Activated CD4-positive, alpha-beta T cell treated with anti-CD3 and anti-CD28 coated beads, Interleukin-2, amount 10 ng/mL, durations not matched to agents 7 days and 5 days (primary cell): ENCODE results near the gene DHPS. TPM values are rescaled to one million over a fixed set of nuclear protein-coding genes. Genes with fewer than 3 reads are reported as not detected.
"Not testable (repeated sequence)": the region's sequence is repeated elsewhere in the genome, so short reads cannot be mapped to it uniquely, and the experiment has no call there.

Experiments
- CTCF ChIA-PET: fragments of 350-600 bp; sonication (Branson Sonifier 250); formaldehyde crosslinking; loops from one replicate; lab custom pipeline; 2021; ENCODE audit warnings: antibody characterized with exemption; lab: Charles Lee
- POLR2A ChIA-PET: fragments of 350-600 bp; sonication (Branson Sonifier 250); formaldehyde crosslinking; loops from one replicate; lab custom pipeline; 2021; ENCODE audit warnings: antibody characterized with exemption; lab: Charles Lee
- DNase-seq: peaks from one replicate; pipeline ENCODE4 v3.0.0-alpha.2; 2020
- H3K27ac Mint-ChIP-seq: one replicate; pipeline ENCODE4 v1.8.0; 2021; ENCODE audit warnings: mild to moderate bottlenecking, moderate library complexity, mixed read lengths
- H3K27me3 Mint-ChIP-seq: one replicate; pipeline ENCODE4 v1.8.0; 2021; ENCODE audit warnings: mixed read lengths
- H3K36me3 Mint-ChIP-seq: one replicate; pipeline ENCODE4 v1.8.0; 2021; ENCODE audit warnings: low read depth, mixed read lengths
- H3K4me1 Mint-ChIP-seq: one replicate; pipeline ENCODE4 v1.8.0; 2021; ENCODE audit warnings: mixed read lengths
- H3K4me3 Mint-ChIP-seq: one replicate; pipeline ENCODE4 v1.8.0; 2021; ENCODE audit warnings: mild to moderate bottlenecking, moderate library complexity, mixed read lengths
- H3K9me3 Mint-ChIP-seq: one replicate; pipeline ENCODE4 v1.8.0; 2021; ENCODE audit warnings: mixed read lengths
- total RNA-seq, 2 experiments: library from RNA; stranded (reverse); gene quantifications; one replicate each; pipeline ENCODE4 v1.2.3, GENCODE V29; 2021

DHPS gene
- total RNA-seq, 2 experiments from 2014 or later = 89.9 to 102 TPM

DNA sequence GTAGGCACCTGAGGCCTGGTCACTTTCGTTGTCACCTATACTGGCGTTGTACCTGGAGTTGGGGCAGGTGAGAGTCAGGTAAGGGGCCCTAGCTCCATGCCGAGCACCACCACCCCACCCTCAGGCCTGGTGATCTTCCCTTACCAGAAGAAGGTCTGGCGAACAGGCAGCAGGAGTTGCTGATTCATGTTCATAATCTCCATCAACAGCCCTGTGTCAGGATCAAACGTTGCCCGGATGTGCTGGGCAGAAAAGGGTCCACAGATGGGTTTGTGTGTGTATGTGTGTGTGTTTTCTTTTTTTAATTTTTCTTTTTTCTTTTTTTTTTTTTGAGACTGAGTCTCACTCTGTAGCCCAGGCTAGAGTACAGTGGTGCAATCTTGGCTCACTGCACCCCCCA lies 29.5 kb downstream of the DHPS start:
- CTCF ChIA-PET = interaction anchor here (0.8 kb wide), 1 partner anchor 252 kb away, joined by 8 read pairs; no protein-coding TSS in a partner anchor
- peaks cover 9% of the 10 kb centered on the region for H3K4me1 Mint-ChIP-seq
- no peak overlapping the region for H3K27ac Mint-ChIP-seq
- H3K27me3 Mint-ChIP-seq = no peaks in the 10 kb centered on the region
- no peak for DNase-seq
- peaks cover 49% of the 10 kb centered on the region for H3K36me3 Mint-ChIP-seq
- H3K4me3 Mint-ChIP-seq = no peak overlapping the region
- POLR2A ChIA-PET = no interaction called here
- H3K9me3 Mint-ChIP-seq = no peaks in the 10 kb centered on the region

DNA sequence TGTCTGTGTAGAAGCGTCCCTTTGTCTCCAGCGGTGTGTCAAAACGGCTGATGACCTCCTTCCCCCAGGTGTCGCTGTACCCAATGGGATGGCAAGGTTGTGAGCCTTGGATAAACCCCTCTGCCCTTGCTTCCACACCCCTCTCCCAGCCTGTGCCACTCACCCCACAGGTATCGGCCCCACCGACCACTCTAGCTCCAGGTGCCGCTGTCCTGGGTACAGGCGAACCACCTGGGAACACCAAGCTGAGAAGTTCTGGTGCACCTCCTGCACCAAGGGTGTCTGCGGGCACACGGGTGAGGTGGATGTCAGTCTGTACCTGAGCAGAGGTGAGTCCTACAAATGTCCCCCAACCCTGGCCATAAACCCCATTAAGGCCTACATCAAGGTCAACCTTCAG lies 31.7 kb downstream of the DHPS start:
- no peak for DNase-seq
- ChIA-PET CTCF (no interaction called here), POLR2A (no interaction called here)
- Mint-ChIP-seq H3K27ac (no peak overlapping the region), H3K9me3 (no peaks in the 10 kb centered on the region), H3K4me1 (peaks cover 5% of the 10 kb centered on the region), H3K4me3 (no peak overlapping the region), H3K36me3 (peaks cover 35% of the 10 kb centered on the region), H3K27me3 (no peaks in the 10 kb centered on the region)

DNA sequence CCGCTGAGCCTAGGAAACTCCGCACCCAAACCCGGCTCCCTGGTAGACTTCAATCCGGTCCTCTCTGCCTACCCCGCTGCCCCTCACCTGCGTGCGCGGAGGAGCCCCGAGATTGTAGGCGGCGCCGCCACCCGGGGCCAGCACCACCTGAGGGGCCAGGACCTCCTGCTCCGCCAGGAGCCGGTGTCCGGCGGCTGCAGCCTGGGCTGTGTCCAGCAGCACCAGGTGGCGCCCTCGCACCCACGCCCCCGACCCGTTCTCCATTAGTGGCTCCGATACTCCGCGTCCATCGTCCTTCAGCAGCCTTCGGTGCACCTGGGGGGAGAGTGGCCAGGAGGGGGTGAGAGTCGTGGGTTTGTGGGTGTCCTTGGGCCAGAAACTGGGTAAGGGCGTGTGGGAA lies 33.6 kb downstream of the DHPS start:
- CTCF ChIA-PET = interaction anchor here (0.8 kb wide), 1 partner anchor 835 kb away, joined by 3 read pairs; no protein-coding TSS in a partner anchor
- no peaks in the 10 kb centered on the region for H3K27me3 Mint-ChIP-seq
- POLR2A ChIA-PET = no interaction called here
- no peak overlapping the region for H3K27ac Mint-ChIP-seq
- H3K9me3 Mint-ChIP-seq = no peaks in the 10 kb centered on the region
- no peak for DNase-seq
- H3K4me3 Mint-ChIP-seq = no peak overlapping the region
- peaks cover 38% of the 10 kb centered on the region for H3K36me3 Mint-ChIP-seq
- H3K4me1 Mint-ChIP-seq = peaks cover 5% of the 10 kb centered on the region

DNA sequence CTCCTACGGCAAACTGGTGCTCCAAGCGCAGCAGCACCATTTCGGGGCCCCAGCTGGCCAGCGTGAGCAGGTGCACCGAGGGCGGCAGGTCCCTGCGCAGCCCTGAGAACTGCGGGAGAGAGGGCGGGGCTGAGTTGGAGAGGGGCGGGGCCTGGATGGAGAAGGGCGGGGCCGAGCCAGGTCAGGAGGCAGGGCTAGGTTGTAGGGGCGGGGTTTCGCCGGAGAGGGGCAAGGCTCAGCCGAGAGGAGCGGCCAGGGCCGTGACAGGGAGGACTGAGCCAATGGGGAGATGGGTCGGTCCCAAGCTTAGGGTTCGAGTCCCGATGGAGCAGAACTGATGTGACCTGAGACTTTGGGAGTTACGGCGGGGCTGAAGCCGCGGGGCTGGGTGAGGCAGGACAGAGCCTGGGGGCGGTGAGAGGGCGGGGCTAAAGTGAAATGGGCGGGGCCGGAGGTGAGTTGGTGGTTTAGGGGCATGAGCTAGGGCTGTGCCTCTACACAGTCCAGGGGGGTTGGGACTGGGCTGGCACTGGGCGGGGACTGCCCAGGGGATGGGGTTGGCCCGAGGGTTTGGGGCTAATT lies 34.1 kb downstream of the DHPS start:
- ChIA-PET CTCF (interaction anchor here (0.5 kb wide), 1 partner anchor 33 kb away, joined by 4 read pairs; no protein-coding TSS in a partner anchor), POLR2A (no interaction called here)
- no peak overlapping the region for H3K4me3 Mint-ChIP-seq
- no peaks in the 10 kb centered on the region for H3K27me3 Mint-ChIP-seq
- DNase-seq = peak; percentile 20
- H3K9me3 Mint-ChIP-seq = no peaks in the 10 kb centered on the region
- H3K27ac Mint-ChIP-seq = no peak overlapping the region
- H3K4me1 Mint-ChIP-seq = peaks cover 5% of the 10 kb centered on the region
- H3K36me3 Mint-ChIP-seq = peaks cover 43% of the 10 kb centered on the region

DNA sequence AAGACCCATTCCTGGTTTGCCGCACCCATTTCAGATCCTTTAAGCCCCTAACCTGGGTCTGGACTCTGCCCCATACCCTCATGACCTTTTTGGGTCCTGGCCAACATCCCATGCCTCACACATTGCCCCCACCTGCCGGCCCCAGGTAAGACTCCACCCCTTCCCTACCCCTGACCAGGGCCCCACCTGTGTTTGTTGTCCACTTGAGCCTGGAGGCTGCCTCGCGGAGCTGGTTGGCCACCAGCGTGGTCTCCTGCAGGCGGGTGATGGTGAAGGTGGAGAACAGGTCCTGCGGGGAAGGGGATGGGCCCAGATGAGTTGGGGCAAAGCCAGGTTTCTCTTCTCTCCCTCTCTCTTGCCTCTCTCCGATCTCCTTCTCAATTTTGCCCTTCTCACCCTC lies 34.6 kb downstream of the DHPS start:
- Mint-ChIP-seq H3K27me3 (no peaks in the 10 kb centered on the region), H3K4me1 (peaks cover 5% of the 10 kb centered on the region), H3K4me3 (no peak overlapping the region), H3K9me3 (no peaks in the 10 kb centered on the region), H3K27ac (no peak overlapping the region), H3K36me3 (peaks cover 43% of the 10 kb centered on the region)
- POLR2A ChIA-PET = no interaction called here
- CTCF ChIA-PET = interaction anchor here (0.5 kb wide), 1 partner anchor 33 kb away, joined by 4 read pairs; no protein-coding TSS in a partner anchor
- DNase-seq = no peak

DNA sequence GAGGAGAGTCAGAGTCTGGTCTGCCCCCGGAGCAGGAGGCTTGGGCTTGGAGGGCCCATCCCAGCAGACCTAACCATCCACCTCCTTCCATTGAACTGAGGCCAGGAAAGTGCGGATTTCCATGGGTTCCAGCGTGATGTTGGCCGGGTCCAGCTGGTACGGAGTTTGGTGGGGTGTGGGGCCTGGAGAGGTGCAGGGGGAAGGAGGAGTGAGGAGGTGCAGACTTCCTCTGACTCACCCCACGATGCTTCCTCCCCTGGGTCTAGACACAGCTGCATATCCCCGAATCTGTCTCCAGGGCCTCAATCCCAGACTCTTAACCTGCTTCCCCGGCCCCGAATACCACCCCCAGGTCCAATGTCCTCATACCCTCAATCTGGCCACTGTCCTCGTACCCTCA lies 35.1 kb downstream of the DHPS start:
- H3K27ac Mint-ChIP-seq = no peak overlapping the region

DNA sequence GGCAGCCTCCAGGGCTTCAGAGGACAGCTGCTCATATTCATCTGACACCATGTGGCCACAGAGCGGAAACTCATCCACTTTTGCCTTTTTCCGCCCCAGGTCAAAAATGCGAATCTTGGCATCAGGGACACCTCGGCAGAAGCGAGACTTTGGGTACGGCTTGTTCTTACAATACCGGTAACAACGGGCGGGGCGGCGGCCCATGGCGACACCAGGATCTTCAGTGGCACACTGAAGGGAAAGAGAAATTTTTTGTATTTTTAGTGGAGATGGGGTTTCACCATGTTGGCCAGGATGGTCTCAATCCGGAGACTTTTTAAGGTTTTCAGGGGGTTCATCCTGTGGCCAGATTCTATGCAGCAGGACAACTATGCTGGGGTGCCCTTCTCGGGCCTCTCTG lies 38.0 kb downstream of the DHPS start:
- CTCF ChIA-PET, H3K27ac Mint-ChIP-seq: not testable (repeated sequence)
- H3K4me1 Mint-ChIP-seq = peaks cover 16% of the 10 kb centered on the region

More for the DNA sequence above, 35.1 kb downstream of the DHPS start:
- DNase-seq = no peak
- CTCF ChIA-PET = no interaction called here
- Mint-ChIP-seq H3K27me3 (no peaks in the 10 kb centered on the region), H3K9me3 (no peaks in the 10 kb centered on the region), H3K36me3 (peaks cover 41% of the 10 kb centered on the region), H3K4me1 (peaks cover 5% of the 10 kb centered on the region), H3K4me3 (no peak overlapping the region)
- POLR2A ChIA-PET = no interaction called here

DNA sequence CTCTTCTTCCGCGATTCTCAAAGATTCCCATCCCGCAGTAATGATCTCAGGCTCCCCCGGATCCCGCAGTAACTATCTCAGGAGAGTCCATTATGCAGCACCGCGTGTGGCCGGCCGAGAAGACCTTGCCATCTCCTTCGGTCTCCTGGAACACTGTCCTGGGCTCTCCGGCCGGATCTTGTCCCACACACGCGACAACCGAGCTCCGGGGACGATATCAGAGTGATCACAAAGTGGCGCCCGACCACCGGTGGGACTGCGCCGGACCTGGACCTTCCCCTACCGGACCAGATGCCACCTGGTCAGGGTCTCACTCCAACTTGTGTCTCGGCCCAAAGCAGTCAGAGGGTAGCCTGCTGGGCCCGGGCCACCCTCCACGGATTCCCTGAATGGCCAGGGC lies 39.2 kb downstream of the DHPS start:
- peaks cover 28% of the 10 kb centered on the region for H3K36me3 Mint-ChIP-seq
- H3K4me1 Mint-ChIP-seq = peaks cover 13% of the 10 kb centered on the region
- POLR2A ChIA-PET = no interaction called here
- no peak overlapping the region for H3K27ac Mint-ChIP-seq
- no peak for DNase-seq
- no peaks in the 10 kb centered on the region for H3K9me3 Mint-ChIP-seq
- no peak overlapping the region for H3K4me3 Mint-ChIP-seq
- CTCF ChIA-PET = interaction anchor here (0.5 kb wide), 1 partner anchor 12 kb away, joined by 4 read pairs; no protein-coding TSS in a partner anchor
- H3K27me3 Mint-ChIP-seq = no peaks in the 10 kb centered on the region

More for the DNA sequence above, 38.0 kb downstream of the DHPS start:
- H3K27me3 Mint-ChIP-seq, DNase-seq, POLR2A ChIA-PET, H3K4me3 Mint-ChIP-seq, H3K9me3 Mint-ChIP-seq: not testable (repeated sequence)
- peaks cover 31% of the 10 kb centered on the region for H3K36me3 Mint-ChIP-seq

DNA sequence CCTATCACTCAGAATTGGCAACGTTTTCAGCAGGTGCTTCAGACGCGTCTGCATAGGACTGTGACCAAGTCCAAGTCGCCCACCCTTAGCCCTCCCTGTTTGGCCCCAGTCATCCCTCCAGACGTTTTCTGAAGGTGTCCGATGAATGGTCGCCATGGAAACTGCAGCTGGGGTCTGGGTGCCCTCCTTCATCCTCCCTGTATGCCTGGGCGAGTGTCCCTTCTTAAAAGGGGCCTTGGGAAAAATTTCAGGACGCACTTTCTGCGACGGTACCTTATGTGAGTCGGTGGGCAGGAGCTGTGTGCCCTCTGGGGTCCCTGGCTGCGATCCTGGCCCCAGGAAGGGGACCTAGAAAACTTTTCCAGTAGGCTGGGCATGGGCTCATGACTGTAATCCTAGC lies 40.2 kb downstream of the DHPS start:
- DNase-seq = no peak
- Mint-ChIP-seq H3K9me3 (no peaks in the 10 kb centered on the region), H3K36me3 (peaks cover 27% of the 10 kb centered on the region), H3K4me3 (no peak overlapping the region), H3K27me3 (no peaks in the 10 kb centered on the region), H3K27ac (no peak overlapping the region), H3K4me1 (peaks cover 13% of the 10 kb centered on the region)
- CTCF ChIA-PET = interaction anchor here (0.6 kb wide), 1 partner anchor 1680 kb away, joined by 3 read pairs; no protein-coding TSS in a partner anchor
- POLR2A ChIA-PET = no interaction called here

DNA sequence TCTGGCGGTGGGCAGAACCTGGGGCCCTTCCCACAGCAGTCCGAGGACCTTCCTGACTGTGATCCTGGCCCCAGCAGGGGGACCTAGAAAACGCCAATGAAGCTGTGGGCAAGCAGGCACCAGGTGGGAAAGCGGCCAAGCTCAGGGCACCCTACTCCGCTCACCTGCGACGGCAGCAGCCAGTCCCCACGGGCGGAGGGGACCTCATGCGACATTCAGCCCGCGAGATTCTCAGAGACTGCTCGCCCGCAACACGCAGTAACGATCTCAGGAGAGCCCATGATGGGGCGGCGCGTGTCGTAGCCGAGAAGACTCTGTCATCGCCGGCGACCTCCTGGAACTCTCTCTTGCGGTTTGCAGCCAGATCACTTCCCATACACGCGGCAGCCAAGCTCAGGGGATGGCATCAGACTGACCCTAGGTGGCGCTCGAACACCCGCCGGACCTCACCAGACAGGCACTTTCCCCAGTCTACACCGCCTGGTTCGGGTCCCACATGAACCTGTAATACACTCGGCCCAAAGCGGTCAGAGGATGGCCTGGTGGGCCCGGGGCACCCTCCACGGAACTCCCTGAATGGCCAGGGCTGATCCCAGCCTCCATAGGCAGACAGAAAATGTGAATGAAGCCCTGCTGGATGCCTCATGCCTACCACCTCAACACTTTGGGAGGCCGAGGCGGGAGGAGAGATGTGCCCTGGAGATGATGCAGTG lies 41.6 kb downstream of the DHPS start:
- DNase-seq = peak; percentile 84
- POLR2A ChIA-PET = interaction anchor here (0.8 kb wide), 1 partner anchor 41 kb away, joined by 3 read pairs; the partner anchor contains the start of gene DHPS
- Mint-ChIP-seq H3K4me1 (peaks cover 19% of the 10 kb centered on the region), H3K9me3 (no peaks in the 10 kb centered on the region), H3K4me3 (peak overlapping the region; percentile 64), H3K36me3 (peaks cover 24% of the 10 kb centered on the region), H3K27me3 (no peaks in the 10 kb centered on the region), H3K27ac (peak overlapping the region; percentile 86)
- CTCF ChIA-PET = interaction anchor here (0.6 to 1.8 kb wide), 13 partner anchors 11 to 93 kb away, joined by 3 to 11 read pairs (median 4); partner anchors contain the start of genes MAN2B1 and WDR83

DNA sequence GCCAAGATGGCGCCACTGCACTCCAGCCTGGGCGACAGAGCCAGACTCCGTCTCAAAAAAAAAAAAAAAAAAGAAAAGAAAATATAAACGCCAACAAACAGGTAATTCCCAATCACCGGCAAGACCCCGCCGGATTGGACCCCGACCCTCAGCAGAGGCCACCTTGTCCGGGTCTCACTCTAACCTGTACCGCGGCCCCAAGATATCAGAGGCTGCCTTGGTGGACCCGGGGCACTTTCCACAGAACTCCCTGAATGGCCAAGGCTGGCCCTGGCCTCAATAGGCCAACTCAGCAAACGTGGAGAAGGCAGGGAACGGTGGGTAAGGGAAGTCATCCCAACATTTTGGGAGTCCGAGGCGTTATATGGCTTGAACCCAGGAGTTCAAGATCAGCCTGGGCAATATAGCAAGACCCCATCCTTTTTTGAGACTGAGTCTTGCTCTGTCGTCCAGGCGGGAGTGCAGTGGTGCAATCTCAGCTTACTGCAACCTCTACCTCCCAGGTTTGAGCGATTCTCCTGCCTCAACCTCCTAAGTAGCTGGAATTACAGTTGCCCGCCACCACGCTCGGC lies 43.0 kb downstream of the DHPS start:
- peaks cover 22% of the 10 kb centered on the region for H3K4me1 Mint-ChIP-seq
- H3K27me3 Mint-ChIP-seq = no peaks in the 10 kb centered on the region
- peaks cover 26% of the 10 kb centered on the region for H3K36me3 Mint-ChIP-seq
- DNase-seq = no peak
- no peaks in the 10 kb centered on the region for H3K9me3 Mint-ChIP-seq
- no peak overlapping the region for H3K27ac Mint-ChIP-seq
- CTCF ChIA-PET = no interaction called here
- POLR2A ChIA-PET = interaction anchor here (0.6 kb wide), 1 partner anchor 143 kb away, joined by 3 read pairs; no protein-coding TSS in a partner anchor
- H3K4me3 Mint-ChIP-seq = no peak overlapping the region

DNA sequence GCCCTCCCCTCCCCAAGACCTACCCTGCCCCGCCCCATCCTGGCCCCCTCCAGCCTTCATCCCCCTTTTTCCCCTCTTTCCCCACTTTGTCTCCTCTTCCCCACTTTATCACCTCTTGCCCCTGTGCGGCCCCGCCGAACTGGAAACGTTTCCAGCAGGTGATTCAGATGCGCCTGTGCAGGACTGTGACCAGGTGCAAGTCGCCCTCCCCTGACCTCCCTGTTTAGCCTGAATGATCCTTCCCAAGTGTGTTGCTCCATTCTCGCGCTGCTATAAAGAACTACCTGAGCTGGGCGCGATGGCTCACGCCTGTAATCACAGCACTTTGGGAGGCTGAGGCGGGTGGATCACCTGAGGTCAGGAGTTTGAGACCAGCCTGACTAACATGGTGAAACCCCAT lies 45.0 kb downstream of the DHPS start:
- Mint-ChIP-seq H3K4me3 (no peak overlapping the region), H3K36me3 (peaks cover 28% of the 10 kb centered on the region), H3K27ac (peak overlapping the region; percentile 19), H3K27me3 (no peaks in the 10 kb centered on the region), H3K4me1 (peaks cover 22% of the 10 kb centered on the region), H3K9me3 (peaks cover 3% of the 10 kb centered on the region)
- no peak for DNase-seq
- CTCF ChIA-PET = no interaction called here
- POLR2A ChIA-PET = no interaction called here

DNA sequence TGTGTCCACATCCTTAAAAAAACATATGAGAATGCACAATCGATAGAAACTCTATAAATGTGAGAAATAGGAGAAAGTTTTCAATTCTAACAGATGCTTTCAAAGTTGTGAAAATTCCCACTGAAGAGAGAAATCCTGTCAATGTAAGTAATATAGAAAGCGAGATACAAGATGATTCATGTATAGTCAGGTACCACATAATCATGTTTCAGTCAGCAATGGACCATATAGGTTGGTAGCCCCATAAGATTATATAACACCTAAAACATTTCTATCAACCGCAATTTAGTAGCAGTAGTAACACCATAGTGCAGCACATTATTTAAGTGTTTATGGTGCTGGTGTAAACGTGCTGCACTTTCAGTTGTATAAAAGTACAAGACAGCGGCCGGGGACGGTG lies 52.5 kb downstream of the DHPS start:
- Mint-ChIP-seq H3K27me3 (no peaks in the 10 kb centered on the region), H3K27ac (no peak overlapping the region), H3K4me3 (no peak overlapping the region), H3K4me1 (no peaks in the 10 kb centered on the region), H3K9me3 (peaks cover 30% of the 10 kb centered on the region), H3K36me3 (peaks cover 79% of the 10 kb centered on the region)
- DNase-seq = no peak
- ChIA-PET POLR2A (no interaction called here), CTCF (no interaction called here)
